Stimulated activated CD8-positive, alpha-beta memory T cell treated with anti-CD3 and anti-CD28 coated beads, Interleukin-7, amount 100 ng/mL, for 48 hours (primary cell): ENCODE measurements around the gene OR2A2.

ENCODE experiments used
- DNase-seq, 2 donors: peaks; one replicate each; pipeline ENCODE4 v3.0.0-alpha.2; 2020; ENCODE audit warnings: low read depth in 1 of 2; ENCODE audit errors: extremely low read depth in 1 of 2

OR2A2 gene

DNA sequence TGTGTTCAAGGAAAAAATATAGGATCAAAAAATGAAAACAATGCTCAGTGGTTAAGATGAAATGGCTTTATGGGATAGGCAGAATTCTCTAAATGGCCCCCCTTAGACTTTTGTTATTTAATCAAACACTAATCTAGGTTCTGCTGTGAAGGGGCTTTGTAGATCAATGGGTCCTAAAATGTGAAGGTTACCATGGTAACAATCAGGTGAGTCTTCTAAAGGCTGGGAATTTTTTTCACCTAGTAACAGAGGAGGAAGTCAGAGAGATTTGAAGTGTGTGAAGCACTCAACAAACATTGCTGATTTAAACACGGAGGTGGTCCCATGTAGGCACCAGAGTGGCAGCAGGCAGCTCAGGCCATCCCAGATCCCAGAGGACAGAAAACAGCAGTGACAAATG is 24.7 kb downstream of the OR2A2 start:
- no peak for DNase-seq

DNA sequence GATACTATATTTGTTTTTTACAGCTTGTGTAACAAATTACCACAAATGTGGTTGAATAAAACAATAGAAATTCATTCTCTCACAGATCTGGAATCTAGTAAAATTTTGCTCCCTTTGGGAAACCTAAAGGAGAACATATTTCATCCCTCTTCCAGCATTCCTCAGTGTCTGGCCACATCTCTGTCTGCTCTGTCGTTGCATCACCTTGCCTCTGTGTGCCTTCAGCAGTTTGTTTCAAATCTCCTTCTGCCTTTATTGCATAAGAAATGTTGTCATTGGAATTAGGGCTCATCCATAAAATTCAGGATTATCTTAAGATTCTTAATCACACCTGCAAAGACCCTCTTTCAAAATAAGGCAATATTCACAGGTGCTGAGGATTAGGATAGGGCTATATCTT is 28.1 kb downstream of the OR2A2 start:
- no peak for DNase-seq

DNA sequence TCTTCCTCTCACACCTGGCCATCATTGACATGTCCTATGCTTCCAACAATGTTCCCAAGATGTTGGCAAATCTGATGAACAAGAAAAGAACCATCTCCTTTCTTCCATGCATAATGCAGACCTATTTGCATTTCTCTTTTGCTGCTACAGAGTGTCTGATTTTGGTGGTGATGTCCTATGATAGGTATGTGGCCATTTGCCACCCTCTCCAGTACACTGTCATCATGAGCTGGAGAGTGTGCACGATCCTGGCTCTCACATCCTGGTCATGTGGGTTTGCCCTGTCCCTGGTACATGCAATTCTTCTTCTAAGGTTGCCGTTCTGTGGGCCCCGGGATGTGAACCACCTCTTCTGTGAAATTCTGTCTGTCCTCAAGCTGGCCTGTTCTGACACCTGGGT is 32.8 kb downstream of the OR2A2 start:
- DNase-seq = no peak

DNA sequence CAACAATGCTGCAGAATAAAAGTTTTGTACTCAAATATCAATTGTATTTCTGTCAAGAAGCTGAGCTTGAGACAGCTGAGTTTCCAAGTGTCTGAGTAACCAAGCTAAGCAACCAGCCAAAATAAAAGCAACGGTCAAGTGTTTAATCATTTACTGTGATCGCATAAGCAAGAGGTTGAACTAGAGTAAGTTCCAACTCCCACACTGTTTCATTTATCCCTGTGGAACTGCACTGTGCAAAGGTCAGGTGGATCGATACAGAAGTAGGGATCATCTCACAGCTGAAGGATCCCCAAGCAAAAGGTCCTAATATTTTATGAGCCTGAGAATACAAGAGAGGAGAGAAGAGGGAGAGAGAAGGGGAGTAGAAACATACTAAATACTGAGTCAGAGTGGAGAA is 35.0 kb downstream of the OR2A2 start:
- DNase-seq = no peak

DNA sequence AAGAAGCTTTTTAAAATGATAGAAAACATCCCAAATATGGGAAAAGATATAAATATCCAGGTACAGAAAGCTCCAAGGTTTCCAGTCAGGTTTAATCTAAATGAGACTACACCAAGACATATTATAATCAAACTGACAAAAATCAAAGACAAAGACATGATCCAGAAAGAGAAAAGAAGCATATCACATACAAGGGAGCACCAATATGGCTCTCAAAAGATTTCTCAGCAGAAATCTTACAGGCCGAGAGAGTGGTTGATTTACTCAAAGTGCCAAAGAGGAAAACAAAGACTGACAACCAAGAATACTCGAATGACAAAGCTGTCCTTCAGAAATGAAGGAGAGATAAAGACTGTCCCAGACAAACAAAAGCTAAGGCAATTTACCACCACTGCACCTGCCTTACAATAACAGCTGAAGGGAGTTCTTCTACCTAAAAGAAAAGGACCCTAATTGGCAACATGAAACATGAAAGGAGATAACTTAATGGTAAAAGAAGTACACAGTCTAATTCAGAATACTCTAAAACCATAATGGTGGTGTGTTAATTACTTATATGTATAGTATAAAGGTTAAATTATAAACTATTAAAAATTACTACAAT is 38.9 kb downstream of the OR2A2 start:
- DNase-seq = no peak

DNA sequence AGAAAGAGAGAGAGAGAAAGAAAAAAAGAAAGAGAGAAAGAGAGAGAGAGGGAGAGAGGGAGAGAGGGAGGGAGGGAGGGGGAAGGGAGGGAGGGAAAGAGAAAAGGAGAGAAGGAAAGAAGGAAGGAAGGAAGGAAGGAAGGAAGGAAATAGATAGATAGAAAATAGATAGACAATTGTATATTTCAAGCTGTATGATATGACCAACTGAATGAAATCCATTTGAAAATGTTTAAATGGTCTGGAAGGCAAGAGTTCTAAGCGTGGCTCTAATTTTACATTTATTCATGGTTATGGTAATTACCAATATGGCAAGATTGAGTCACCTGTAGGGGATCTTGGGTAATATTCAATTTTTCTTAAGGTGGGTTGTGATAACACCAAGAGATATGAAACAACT is 49.5 kb downstream of the OR2A2 start:
- no peak for DNase-seq
